SK-N-SH (cell line): ENCODE data around the gene TAS1R1.

Source experiments
- CHD2 ChIP-seq: fragments of 150-350 bp; IDR thresholded peaks from 2 replicates; pipeline ENCODE4 v1.6.1; 2018; ENCODE audit warnings: low read length; ENCODE audit not compliant: partially characterized antibody
- EP300 ChIP-seq, 2 experiments: IDR thresholded peaks; 2 replicates each; pipeline versions ENCODE4 v1.4.0 to v1.6.1; 2012; ENCODE audit warnings: borderline replicate concordance in 1 of 2, low read depth in 1 of 2, low read length in 1 of 2
- FOXM1 ChIP-seq: IDR thresholded peaks from 2 replicates; pipeline ENCODE4 v1.4.0; 2012; ENCODE audit warnings: low read depth, mild to moderate bottlenecking
- GABPA ChIP-seq: IDR thresholded peaks from 2 replicates; pipeline ENCODE4 v1.4.0; 2012; ENCODE audit warnings: low read depth, mild to moderate bottlenecking
- POLR2AphosphoS5 ChIP-seq: IDR thresholded peaks from 2 replicates; pipeline ENCODE4 v1.6.1; 2012; ENCODE audit warnings: low read depth, low read length
- RAD21 ChIP-seq: IDR thresholded peaks from 2 replicates; pipeline ENCODE4 v1.6.1; 2012; ENCODE audit warnings: mild to moderate bottlenecking, low read length
- SMC3 ChIP-seq: IDR thresholded peaks from 2 replicates; pipeline ENCODE4 v1.6.1; 2012; ENCODE audit warnings: low read depth, low read length, improper control_type of control experiment
- TF ChIP-seq, protein P1 (sequence below): fragments of 200-600 bp; sonication (generic); IDR thresholded peaks from 2 replicates; pipeline ENCODE4 v1.6.1; 2017; ENCODE audit warnings: antibody characterized with exemption, mild to moderate bottlenecking, moderate library complexity
- TF ChIP-seq, protein P2 (sequence below): IDR thresholded peaks from 2 replicates; pipeline ENCODE4 v1.6.1; 2012; ENCODE audit warnings: mild to moderate bottlenecking, low read depth, low read length, moderate library complexity
- TF ChIP-seq, protein P3 (sequence below): IDR thresholded peaks from 2 replicates; pipeline ENCODE4 v1.4.0; 2012; ENCODE audit warnings: low read depth, borderline replicate concordance

DNA sequence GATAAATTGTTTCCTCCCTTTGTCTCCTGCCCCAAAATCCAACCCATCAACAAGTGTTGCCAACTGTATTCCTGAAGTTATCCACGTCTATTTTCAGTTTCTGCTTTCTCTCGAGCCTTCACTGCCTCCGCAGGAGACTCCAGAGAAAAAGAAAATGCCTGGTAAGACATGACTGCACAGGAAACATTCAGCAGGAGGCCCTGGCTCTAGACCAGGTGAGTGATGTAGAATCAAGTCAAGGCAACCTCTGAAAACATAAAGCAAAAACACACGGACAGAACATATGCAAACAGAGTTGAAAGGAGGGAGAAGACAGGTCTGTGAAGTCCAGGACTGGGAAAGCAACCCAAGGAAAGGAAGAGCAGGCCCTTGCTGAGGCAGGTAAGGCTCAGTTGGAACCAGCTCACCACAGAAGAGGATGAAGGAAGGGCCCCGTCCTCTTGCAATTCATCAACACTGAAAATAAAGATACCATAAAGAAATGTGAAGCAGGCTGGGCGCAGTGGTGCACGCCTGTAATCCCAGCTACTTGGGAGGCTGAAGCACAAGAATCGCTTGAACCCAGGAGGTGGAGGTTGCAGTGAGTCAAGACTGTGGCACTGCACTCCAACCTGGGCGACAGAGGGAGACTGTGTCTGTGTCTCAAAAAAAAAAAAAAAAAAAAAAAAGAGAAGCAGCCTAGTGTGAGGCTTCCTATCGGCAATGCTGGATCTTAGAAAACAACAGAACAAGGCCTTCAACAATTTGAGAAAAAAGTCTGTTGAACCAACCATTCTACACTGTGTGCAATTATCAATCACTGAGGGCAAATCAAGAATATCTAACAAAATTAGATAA is 9.6 kb upstream of the TAS1R1 start:
- TF ChIP-seq, protein P1, sequence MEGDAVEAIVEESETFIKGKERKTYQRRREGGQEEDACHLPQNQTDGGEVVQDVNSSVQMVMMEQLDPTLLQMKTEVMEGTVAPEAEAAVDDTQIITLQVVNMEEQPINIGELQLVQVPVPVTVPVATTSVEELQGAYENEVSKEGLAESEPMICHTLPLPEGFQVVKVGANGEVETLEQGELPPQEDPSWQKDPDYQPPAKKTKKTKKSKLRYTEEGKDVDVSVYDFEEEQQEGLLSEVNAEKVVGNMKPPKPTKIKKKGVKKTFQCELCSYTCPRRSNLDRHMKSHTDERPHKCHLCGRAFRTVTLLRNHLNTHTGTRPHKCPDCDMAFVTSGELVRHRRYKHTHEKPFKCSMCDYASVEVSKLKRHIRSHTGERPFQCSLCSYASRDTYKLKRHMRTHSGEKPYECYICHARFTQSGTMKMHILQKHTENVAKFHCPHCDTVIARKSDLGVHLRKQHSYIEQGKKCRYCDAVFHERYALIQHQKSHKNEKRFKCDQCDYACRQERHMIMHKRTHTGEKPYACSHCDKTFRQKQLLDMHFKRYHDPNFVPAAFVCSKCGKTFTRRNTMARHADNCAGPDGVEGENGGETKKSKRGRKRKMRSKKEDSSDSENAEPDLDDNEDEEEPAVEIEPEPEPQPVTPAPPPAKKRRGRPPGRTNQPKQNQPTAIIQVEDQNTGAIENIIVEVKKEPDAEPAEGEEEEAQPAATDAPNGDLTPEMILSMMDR: no peak
- no peak for TF ChIP-seq FOXM1
- TF ChIP-seq CHD2: no peak
- TF ChIP-seq GABPA: no peak
- no peak for TF ChIP-seq POLR2AphosphoS5
- TF ChIP-seq EP300 (IDR thresholded peaks at IDR 0.05; ENCODE audit: borderline replicate concordance in 1 of 2, low read depth in 1 of 2, low read length in 1 of 2): no peak
- TF ChIP-seq RAD21: no peak
- TF ChIP-seq, protein P2, sequence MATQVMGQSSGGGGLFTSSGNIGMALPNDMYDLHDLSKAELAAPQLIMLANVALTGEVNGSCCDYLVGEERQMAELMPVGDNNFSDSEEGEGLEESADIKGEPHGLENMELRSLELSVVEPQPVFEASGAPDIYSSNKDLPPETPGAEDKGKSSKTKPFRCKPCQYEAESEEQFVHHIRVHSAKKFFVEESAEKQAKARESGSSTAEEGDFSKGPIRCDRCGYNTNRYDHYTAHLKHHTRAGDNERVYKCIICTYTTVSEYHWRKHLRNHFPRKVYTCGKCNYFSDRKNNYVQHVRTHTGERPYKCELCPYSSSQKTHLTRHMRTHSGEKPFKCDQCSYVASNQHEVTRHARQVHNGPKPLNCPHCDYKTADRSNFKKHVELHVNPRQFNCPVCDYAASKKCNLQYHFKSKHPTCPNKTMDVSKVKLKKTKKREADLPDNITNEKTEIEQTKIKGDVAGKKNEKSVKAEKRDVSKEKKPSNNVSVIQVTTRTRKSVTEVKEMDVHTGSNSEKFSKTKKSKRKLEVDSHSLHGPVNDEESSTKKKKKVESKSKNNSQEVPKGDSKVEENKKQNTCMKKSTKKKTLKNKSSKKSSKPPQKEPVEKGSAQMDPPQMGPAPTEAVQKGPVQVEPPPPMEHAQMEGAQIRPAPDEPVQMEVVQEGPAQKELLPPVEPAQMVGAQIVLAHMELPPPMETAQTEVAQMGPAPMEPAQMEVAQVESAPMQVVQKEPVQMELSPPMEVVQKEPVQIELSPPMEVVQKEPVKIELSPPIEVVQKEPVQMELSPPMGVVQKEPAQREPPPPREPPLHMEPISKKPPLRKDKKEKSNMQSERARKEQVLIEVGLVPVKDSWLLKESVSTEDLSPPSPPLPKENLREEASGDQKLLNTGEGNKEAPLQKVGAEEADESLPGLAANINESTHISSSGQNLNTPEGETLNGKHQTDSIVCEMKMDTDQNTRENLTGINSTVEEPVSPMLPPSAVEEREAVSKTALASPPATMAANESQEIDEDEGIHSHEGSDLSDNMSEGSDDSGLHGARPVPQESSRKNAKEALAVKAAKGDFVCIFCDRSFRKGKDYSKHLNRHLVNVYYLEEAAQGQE: no peak
- TF ChIP-seq SMC3: no peak
- TF ChIP-seq, protein P3, sequence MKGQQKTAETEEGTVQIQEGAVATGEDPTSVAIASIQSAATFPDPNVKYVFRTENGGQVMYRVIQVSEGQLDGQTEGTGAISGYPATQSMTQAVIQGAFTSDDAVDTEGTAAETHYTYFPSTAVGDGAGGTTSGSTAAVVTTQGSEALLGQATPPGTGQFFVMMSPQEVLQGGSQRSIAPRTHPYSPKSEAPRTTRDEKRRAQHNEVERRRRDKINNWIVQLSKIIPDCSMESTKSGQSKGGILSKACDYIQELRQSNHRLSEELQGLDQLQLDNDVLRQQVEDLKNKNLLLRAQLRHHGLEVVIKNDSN: no peak
